NCI-H146 (cell line): Measurements from ENCODE around the gene KLRC3.
"Not testable (repeated sequence)": the region's sequence is repeated elsewhere in the genome, so short reads cannot be mapped to it uniquely, and the experiment has no call there.

Source experiments
- DNase-seq: peaks from one replicate; lab custom pipeline; 2025; lab: John Stamatoyannopoulos, UW

The KLRC3 gene

DNA sequence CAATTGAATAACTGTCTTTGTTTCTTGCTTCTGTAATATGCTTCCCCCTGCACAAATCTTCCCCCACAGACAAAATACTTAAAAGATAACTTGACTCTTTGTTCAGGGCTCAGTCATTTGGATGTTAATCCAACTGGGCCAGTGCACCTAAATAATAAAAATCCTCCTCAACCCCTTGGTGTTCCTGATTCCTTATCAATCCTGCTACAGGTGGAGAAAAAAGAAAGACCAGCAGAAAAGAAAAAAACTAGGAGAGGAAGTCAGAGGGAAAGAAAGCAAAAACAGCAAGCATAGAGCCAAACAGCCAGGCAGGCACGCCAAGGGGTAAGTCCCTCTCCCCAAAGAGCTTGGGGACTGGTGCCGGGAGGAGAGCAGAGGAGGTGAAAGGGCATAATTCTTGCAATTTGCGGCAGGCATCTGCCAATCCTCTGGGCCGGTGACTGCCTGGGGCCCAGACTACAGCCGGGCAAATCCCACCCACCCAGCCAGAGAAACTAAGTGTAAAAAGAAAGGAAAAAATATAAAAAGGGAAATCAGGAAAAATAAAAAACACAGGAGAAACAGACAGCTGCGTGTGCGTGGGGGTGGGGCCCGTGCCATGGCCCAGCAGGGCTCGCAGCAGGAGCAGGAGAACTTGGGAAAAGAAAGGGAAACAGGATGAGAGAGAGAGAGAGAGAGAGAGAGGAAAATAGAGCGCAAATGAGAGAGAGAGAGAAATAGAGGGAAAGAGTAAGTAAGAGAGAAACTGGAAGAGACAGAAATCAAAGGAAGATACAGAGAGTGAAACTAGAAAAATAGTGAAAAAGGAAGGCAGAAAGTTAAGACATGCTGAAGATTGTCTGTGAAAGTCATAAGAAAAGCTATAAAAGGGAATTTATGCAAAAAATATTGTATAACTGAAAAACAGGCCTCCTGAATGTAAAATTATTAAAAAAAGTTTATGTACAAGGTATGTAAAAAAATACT is 51.9 kb downstream of the KLRC3 start:
- DNase-seq: no peak

- not testable (repeated sequence) for DNase-seq
These were observed 52.7 kb downstream of the KLRC3 start for GRCh38 chr12:10367714-10368113.

GRCh38 chr12:10366875-10367274 is 53.5 kb downstream of the KLRC3 start:
- peak; percentile 71 for DNase-seq

DNA sequence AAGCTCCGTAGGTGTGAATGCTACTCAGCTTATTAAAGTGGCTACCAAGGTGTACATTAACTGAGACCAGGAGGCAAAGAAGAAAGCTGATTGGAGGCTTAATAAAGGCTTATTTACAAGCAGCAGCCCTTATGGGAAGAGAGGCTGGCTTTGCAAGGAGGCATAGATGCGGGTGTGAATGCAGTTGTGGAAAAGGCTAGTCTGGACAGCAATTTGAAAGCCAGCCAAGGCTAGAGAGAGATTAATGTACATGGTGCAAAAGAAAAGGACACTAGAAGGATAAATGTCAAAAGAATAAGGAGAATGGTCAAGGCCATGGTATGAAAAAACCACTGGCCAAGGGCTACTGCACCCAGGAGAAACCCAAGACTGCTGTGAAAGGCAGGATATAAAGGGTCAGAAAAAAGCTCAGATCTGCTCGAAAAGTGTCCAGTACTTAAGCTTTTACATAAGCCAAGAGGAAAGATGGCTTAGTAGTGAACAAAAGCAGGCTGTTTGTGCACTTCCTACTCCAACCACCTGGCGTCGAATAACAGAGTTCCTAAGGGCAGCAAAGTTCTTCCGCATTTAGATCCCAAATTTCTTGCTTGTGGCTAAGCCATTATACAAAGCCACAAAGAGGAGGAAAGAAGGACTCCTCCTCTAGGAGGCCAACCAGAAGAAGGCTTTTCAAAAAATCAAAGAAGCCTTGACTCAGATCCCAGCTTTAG is 54.5 kb downstream of the KLRC3 start:
- peak; percentile 69 for DNase-seq

DNA sequence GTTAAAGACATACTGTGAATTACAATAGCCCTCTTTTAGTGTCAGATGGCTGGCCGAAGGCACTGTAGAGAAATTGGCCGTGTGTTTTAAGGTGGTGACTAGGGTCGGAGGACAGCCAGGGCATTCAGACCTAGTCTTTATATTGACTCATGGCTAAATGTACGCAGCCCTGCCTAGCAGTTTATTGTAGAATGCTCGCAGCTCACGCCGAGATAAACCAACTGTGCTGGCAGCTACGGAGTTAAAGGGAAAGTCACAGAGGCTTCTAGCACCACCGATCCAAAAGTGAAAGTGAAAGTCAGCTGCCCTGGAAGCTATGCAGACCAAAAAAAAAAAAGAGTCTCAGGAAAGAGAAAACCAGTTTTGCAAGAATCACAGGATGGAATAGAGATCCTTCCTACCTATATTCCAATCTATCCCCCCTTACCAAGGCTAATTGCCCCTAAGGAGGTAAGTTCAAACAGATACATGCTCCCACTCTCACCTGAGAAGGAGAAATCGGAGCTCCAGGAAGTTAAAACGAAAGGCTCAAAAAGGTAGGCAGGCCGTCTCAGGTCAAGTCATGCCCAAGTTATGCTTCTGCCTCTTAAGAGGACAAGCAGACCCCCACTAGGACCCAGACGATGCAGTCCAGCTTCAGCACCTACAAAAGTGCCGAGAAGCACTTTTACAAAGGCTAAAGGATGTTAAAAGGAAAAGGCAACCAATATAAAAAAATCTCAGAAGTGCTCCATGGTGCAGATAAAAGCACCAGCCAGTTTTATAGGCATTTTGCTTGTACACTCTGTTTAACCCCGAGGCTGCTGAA is 55.4 kb downstream of the KLRC3 start:
- peak; percentile 95 for DNase-seq

DNA sequence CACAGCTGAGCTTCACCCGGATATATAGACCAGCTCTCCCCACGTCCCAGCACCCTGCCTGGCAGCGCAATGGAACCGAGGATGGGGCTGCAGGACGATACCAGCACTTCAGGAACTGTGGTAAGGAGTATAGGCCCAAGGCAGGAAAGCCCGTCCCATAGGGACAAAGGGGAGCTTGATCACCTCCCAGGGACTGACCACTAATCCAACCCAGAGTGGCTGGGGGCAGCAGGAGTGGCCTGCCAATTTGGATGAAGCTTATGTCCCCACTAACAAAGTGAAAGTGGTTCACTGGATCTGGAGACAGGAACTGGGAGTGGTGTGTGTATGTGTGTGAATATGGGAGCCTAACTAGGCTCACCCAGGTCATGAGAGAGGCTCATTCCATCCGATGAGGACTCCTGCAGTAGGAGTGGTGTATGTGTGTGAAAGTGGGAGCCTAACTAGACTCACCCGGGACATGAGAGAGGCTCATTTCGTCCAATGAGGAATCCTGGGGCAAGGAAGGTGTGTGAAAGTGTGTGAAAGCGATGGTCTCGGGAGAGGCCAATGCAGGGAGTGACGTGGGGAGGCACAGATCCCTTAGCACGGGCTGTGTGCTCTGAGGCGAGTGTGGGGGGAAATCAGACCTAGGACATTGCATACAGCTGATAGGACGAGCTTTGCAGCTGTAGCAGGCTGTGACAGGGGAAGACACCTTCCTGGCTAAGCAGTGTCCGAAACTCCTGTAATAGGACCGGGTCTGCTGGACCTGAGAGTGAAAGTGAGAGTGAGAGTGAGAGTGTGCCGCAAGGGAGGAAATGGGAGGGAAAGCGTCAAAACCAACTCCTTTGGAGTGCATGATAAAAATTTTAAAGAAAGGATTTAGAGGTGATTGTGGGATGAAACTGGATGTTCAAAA is 56.2 kb downstream of the KLRC3 start:
- peak; percentile 86 for DNase-seq

DNA sequence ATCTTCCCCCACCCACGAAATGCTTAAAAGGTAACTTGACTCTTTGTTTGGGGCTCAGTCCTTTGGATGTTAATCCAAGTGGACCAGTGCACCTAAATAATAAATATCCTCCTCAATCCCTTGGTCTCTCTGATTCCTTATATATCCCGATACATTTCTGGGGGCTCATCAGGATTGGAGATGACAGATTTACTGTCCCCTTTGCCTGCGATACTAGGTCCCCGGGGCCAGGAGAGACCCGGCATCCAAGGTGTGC is 56.8 kb downstream of the KLRC3 start:
- DNase-seq: peak; percentile 70

GRCh38 chr12:10362828-10363657 is 57.4 kb downstream of the KLRC3 start:
- DNase-seq: peak; percentile 34

- peak; percentile 39 for DNase-seq
These were observed 58.1 kb downstream of the KLRC3 start for GRCh38 chr12:10362325-10362724.
